ENCODE data around the gene KCTD19.

KCTD19 gene

GRCh38 chr16:67299269-67299668 is 27.3 kb downstream of the KCTD19 start:
- TF ChIP-seq GATA3 (IDR thresholded peaks at IDR 0.05; ENCODE audit: low read depth, low read length): no peak
- TF ChIP-seq GATA2 (IDR thresholded peaks at IDR 0.05; ENCODE audit: low read depth, low read length): no peak

GRCh38 chr16:67298277-67298676 is 28.3 kb downstream of the KCTD19 start:
- no peak for TF ChIP-seq GATA2 (IDR thresholded peaks at IDR 0.05; ENCODE audit: low read depth, low read length)
- no peak for TF ChIP-seq GATA3 (IDR thresholded peaks at IDR 0.05; ENCODE audit: low read depth, low read length)

- TF ChIP-seq GATA3 (IDR thresholded peaks at IDR 0.05; ENCODE audit: low read depth, low read length) (no peak), GATA2 (IDR thresholded peaks at IDR 0.05; ENCODE audit: low read depth, low read length) (no peak)
Observed at GRCh38 chr16:67296420-67296819, 30.1 kb downstream of the KCTD19 start.

GRCh38 chr16:67294938-67295361 is 31.6 kb downstream of the KCTD19 start:
- no peak for TF ChIP-seq GATA2 (IDR thresholded peaks at IDR 0.05; ENCODE audit: low read depth, low read length)
- no peak for TF ChIP-seq GATA3 (IDR thresholded peaks at IDR 0.05; ENCODE audit: low read depth, low read length)

- TF ChIP-seq GATA3 (IDR thresholded peaks at IDR 0.05; ENCODE audit: low read depth, low read length) (no peak), GATA2 (IDR thresholded peaks at IDR 0.05; ENCODE audit: low read depth, low read length) (no peak)
Observed at GRCh38 chr16:67294171-67294757, 32.3 kb downstream of the KCTD19 start.

GRCh38 chr16:67291461-67291860 is 35.1 kb downstream of the KCTD19 start:
- TF ChIP-seq GATA3 (IDR thresholded peaks at IDR 0.05; ENCODE audit: low read depth, low read length) (no peak), GATA2 (IDR thresholded peaks at IDR 0.05; ENCODE audit: low read depth, low read length) (no peak)

- TF ChIP-seq GATA3 (IDR thresholded peaks at IDR 0.05; ENCODE audit: low read depth, low read length) (no peak), GATA2 (IDR thresholded peaks at IDR 0.05; ENCODE audit: low read depth, low read length) (no peak)
Observed at GRCh38 chr16:67287960-67288359, 38.6 kb downstream of the KCTD19 start.

GRCh38 chr16:67286441-67287235 is 39.9 kb downstream of the KCTD19 start:
- TF ChIP-seq GATA2 (IDR thresholded peaks at IDR 0.05; ENCODE audit: low read depth, low read length): no peak
- no peak for TF ChIP-seq GATA3 (IDR thresholded peaks at IDR 0.05; ENCODE audit: low read depth, low read length)

GRCh38 chr16:67284699-67285646 is 41.6 kb downstream of the KCTD19 start:
- TF ChIP-seq GATA3 (IDR thresholded peaks at IDR 0.05; ENCODE audit: low read depth, low read length): no peak
- no peak for TF ChIP-seq GATA2 (IDR thresholded peaks at IDR 0.05; ENCODE audit: low read depth, low read length)

- no peak for TF ChIP-seq GATA2 (IDR thresholded peaks at IDR 0.05; ENCODE audit: low read depth, low read length)
- no peak for TF ChIP-seq GATA3 (IDR thresholded peaks at IDR 0.05; ENCODE audit: low read depth, low read length)
Observed at GRCh38 chr16:67283826-67284555, 42.5 kb downstream of the KCTD19 start.

GRCh38 chr16:67283039-67283825 is 43.3 kb downstream of the KCTD19 start:
- no peak for TF ChIP-seq GATA2 (IDR thresholded peaks at IDR 0.05; ENCODE audit: low read depth, low read length)
- TF ChIP-seq GATA3 (IDR thresholded peaks at IDR 0.05; ENCODE audit: low read depth, low read length): no peak

- no peak for TF ChIP-seq GATA2 (IDR thresholded peaks at IDR 0.05; ENCODE audit: low read depth, low read length)
- no peak for TF ChIP-seq GATA3 (IDR thresholded peaks at IDR 0.05; ENCODE audit: low read depth, low read length)
Observed at GRCh38 chr16:67282447-67282805, 44.1 kb downstream of the KCTD19 start.

Data from SH-SY5Y (cell line).